Effector memory CD8-positive, alpha-beta T cell (primary cell): ENCODE measurements around the gene NR2C2AP.
A peak's percentile ranks its signal among the peaks of the same experiment; 100 is the strongest.
"Not testable (repeated sequence)": the region's sequence is repeated elsewhere in the genome, so short reads cannot be mapped to it uniquely, and the experiment has no call there.

Experiments
- ATAC-seq: fragments of 150-1000 bp; cut with Tn5 transposase; replicated peaks from 2 replicates; pipeline ENCODE4 v1.10.0; 2021; ENCODE audit warnings: mild to moderate bottlenecking, moderate library complexity
- DNase-seq, 3 experiments: peaks; one replicate each; pipeline ENCODE4 v3.0.0; 2021
- H3K27ac Mint-ChIP-seq, 2 donors: one replicate each; pipeline ENCODE4 v1.8.0; 2022; ENCODE audit warnings: mild to moderate bottlenecking in 2 of 2, mixed read lengths in 2 of 2, moderate library complexity in 2 of 2
- H3K27me3 Mint-ChIP-seq, 2 donors: one replicate each; pipeline ENCODE4 v1.8.0; 2022; ENCODE audit warnings: mixed read lengths in 2 of 2
- H3K36me3 Mint-ChIP-seq: one replicate; pipeline ENCODE4 v1.8.0; 2022; ENCODE audit warnings: mild to moderate bottlenecking, moderate library complexity, mixed read lengths; ENCODE audit not compliant: insufficient read depth
- H3K4me1 Mint-ChIP-seq, 2 donors: one replicate each; pipeline ENCODE4 v1.8.0; 2022; ENCODE audit warnings: low read depth in 2 of 2, mixed read lengths in 2 of 2
- H3K4me3 Mint-ChIP-seq, 2 donors: one replicate each; pipeline ENCODE4 v1.8.0; 2022; ENCODE audit warnings: mild to moderate bottlenecking in 2 of 2, mixed read lengths in 2 of 2, moderate library complexity in 2 of 2
- H3K9me3 Mint-ChIP-seq, 2 donors: one replicate each; pipeline ENCODE4 v1.8.0; 2022; ENCODE audit warnings: mixed read lengths in 2 of 2

The NR2C2AP gene

GRCh38 chr19:19224852-19225494, 21.8 kb upstream of the NR2C2AP start:
- ATAC-seq (peak; percentile 94), DNase-seq (peak; percentile 67 to 72 (median 70))
- H3K36me3 Mint-ChIP-seq: no peaks in the 10 kb centered on the region
- no peak overlapping the region for H3K27ac Mint-ChIP-seq
- peaks cover 3 to 9% of the 10 kb centered on the region in 2 donors for H3K4me1 Mint-ChIP-seq
- H3K27me3 Mint-ChIP-seq: peaks cover 18 to 26% of the 10 kb centered on the region in 2 donors
- peak overlapping the region; percentile 78 to 80 for H3K4me3 Mint-ChIP-seq
- no peaks in the 10 kb centered on the region for H3K9me3 Mint-ChIP-seq

DNA sequence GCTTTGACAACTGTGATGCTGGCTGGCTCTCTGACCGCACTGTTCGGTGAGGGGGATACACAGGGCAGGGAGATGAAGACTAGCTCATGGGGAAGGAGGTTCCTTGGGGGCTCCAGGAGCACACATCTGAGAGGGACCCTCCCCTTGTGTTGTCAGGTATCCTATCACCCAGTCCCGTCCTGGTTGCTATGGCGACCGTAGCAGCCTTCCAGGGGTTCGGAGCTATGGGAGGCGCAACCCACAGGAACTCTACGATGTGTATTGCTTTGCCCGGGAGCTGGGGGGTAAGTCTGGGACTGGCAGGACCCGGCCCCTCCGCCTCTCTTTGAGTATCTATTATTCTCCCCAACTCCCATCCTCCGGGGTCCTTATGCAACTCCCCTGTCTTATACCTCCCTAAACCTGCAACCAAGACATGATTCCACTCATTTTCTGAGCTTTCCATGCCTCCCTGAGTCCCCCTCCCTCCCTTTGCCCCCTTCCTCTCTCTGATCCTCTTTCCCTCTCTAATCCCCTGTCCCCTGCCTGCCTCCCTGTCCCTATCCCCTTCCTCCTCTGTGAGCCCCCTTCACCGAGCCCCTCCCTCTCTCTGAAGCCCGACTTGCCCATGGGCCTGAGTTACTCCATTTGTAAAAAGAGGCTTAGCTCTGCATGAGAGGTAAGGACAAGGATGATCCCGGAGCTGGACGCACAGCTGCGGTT, 21.1 kb upstream of the NR2C2AP start:
- ATAC-seq: no peak
- H3K4me1 Mint-ChIP-seq: peaks cover 3 to 9% of the 10 kb centered on the region in 2 donors
- no peak for DNase-seq
- peak overlapping the region; percentile 78 to 80 for H3K4me3 Mint-ChIP-seq
- H3K9me3 Mint-ChIP-seq: no peaks in the 10 kb centered on the region
- no peaks in the 10 kb centered on the region for H3K36me3 Mint-ChIP-seq
- peak overlapping the region in 1 of 2 donors; percentile 28 for H3K27ac Mint-ChIP-seq
- H3K27me3 Mint-ChIP-seq: peaks cover 17 to 23% of the 10 kb centered on the region in 2 donors

- Mint-ChIP-seq H3K36me3 (no peaks in the 10 kb centered on the region), H3K27ac (no peak overlapping the region), H3K4me1 (peaks cover 3 to 9% of the 10 kb centered on the region in 2 donors), H3K9me3 (no peaks in the 10 kb centered on the region), H3K27me3 (peaks cover 10 to 23% of the 10 kb centered on the region in 2 donors), H3K4me3 (peak overlapping the region in 1 of 2 donors; percentile 80)
- DNase-seq (no peak), ATAC-seq (no peak)
Measured at GRCh38 chr19:19223636-19224035, 20.4 kb upstream of the NR2C2AP start.

GRCh38 chr19:19223060-19223459, 19.8 kb upstream of the NR2C2AP start:
- H3K27ac Mint-ChIP-seq: no peak overlapping the region
- DNase-seq: no peak
- no peak for ATAC-seq
- no peaks in the 10 kb centered on the region for H3K9me3 Mint-ChIP-seq
- no peaks in the 10 kb centered on the region for H3K36me3 Mint-ChIP-seq
- no peak overlapping the region for H3K4me3 Mint-ChIP-seq
- H3K4me1 Mint-ChIP-seq: peaks cover 3 to 9% of the 10 kb centered on the region in 2 donors
- peaks cover 5 to 19% of the 10 kb centered on the region in 2 donors for H3K27me3 Mint-ChIP-seq

DNA sequence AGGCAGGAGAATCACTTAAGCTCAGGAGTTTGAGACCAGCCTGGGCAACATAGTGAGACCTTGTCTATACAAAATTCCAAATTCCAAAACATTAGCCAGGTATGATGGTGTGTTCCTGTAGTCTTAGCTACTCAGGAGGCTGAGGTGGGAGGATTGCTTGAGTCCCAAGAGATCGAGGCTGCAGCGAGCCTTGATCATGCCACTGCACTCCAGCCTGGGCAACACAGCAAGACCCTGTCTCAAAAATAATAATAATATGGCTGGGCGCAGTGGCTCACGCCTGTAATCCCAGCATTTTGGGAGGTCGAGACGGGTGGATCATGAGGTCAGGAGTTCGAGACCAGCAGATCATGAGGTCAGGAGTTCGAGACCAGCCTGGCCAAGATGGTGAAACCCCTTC, 17.8 kb upstream of the NR2C2AP start:
- peaks cover 16 to 26% of the 10 kb centered on the region in 2 donors for H3K27me3 Mint-ChIP-seq
- H3K9me3 Mint-ChIP-seq, H3K4me1 Mint-ChIP-seq, H3K27ac Mint-ChIP-seq, DNase-seq, H3K36me3 Mint-ChIP-seq, ATAC-seq, H3K4me3 Mint-ChIP-seq: not testable (repeated sequence)

DNA sequence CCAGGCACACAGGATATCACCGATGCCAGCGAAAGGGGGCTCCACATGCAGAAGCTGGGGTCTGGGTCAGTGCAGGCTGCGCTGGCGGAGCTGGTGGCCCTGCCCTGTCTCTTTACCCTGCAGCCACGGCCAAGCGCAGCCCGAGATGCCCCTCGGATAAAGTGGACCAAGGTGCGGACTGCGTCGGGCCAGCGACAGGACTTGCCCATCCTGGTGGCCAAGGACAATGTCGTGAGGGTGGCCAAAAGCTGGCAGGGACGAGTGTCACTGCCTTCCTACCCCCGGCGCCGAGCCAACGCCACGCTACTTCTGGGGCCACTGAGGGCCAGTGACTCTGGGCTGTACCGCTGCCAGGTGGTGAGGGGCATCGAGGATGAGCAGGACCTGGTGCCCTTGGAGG, 15.7 kb upstream of the NR2C2AP start:
- no peak overlapping the region for H3K27ac Mint-ChIP-seq
- ATAC-seq: no peak
- no peak for DNase-seq
- H3K4me3 Mint-ChIP-seq: no peak overlapping the region
- H3K4me1 Mint-ChIP-seq: peaks cover 0 to 3% of the 10 kb centered on the region in 2 donors
- H3K9me3 Mint-ChIP-seq: peaks cover 0 to 1% of the 10 kb centered on the region in 2 donors
- no peaks in the 10 kb centered on the region for H3K36me3 Mint-ChIP-seq
- H3K27me3 Mint-ChIP-seq: peaks cover 33 to 47% of the 10 kb centered on the region in 2 donors

GRCh38 chr19:19217099-19217498, 13.9 kb upstream of the NR2C2AP start:
- peaks cover 51 to 65% of the 10 kb centered on the region in 2 donors for H3K27me3 Mint-ChIP-seq
- H3K4me1 Mint-ChIP-seq: peaks cover 0 to 3% of the 10 kb centered on the region in 2 donors
- no peak overlapping the region for H3K4me3 Mint-ChIP-seq
- no peak for DNase-seq
- ATAC-seq: no peak
- H3K9me3 Mint-ChIP-seq: peaks cover 0 to 1% of the 10 kb centered on the region in 2 donors
- H3K36me3 Mint-ChIP-seq: no peaks in the 10 kb centered on the region
- H3K27ac Mint-ChIP-seq: no peak overlapping the region

DNA sequence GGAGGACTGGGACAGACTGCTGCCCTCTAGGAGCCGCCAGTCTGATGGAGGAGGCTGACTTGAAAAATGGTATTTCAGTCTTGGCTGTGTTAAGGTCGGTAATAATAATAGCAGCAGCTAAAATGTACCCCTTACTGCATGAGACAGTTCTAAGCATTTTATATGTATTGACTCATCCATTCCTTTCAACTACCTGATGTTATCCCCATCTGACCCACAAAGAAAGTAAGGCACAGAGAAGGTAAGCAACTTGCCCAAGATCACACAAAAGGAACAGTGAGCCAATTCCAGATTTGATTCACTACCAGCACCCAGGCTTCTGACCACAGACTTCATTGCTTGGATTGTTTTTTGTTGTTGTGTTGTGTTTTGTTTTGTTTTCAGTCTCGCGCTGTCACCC, 12.6 kb upstream of the NR2C2AP start:
- ATAC-seq (no peak), DNase-seq (no peak)
- H3K9me3 Mint-ChIP-seq: peaks cover 0 to 1% of the 10 kb centered on the region in 2 donors
- peaks cover 57 to 77% of the 10 kb centered on the region in 2 donors for H3K27me3 Mint-ChIP-seq
- peaks cover 3% of the 10 kb centered on the region in 2 donors for H3K4me1 Mint-ChIP-seq
- H3K4me3 Mint-ChIP-seq: no peak overlapping the region
- H3K27ac Mint-ChIP-seq: no peak overlapping the region
- no peaks in the 10 kb centered on the region for H3K36me3 Mint-ChIP-seq

GRCh38 chr19:19214892-19215291, 11.7 kb upstream of the NR2C2AP start:
- Mint-ChIP-seq H3K27ac (no peak overlapping the region), H3K27me3 (peaks cover 60 to 85% of the 10 kb centered on the region in 2 donors), H3K4me3 (no peak overlapping the region), H3K36me3 (no peaks in the 10 kb centered on the region), H3K4me1 (peaks cover 3% of the 10 kb centered on the region in 2 donors), H3K9me3 (peaks cover 0 to 1% of the 10 kb centered on the region in 2 donors)
- ATAC-seq (no peak), DNase-seq (no peak)

DNA sequence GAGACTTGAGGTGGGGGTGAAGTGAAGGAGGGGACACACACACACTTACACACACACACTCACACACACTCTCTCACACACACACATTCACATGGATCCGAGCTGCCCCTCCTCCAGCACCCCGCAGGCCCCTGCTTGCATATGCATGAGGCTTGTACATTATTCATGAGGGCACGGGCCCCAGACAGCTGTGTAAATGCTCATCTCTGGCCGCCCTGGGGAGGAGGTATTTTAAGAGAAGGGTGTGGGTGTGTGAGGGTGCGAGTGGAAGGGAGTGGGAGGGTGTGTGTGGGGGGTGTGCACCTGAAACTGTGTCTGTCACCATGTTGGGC, 10.9 kb upstream of the NR2C2AP start:
- Mint-ChIP-seq H3K27me3 (peaks cover 61 to 87% of the 10 kb centered on the region in 2 donors), H3K36me3 (no peaks in the 10 kb centered on the region), H3K4me3 (no peak overlapping the region), H3K9me3 (peaks cover 0 to 1% of the 10 kb centered on the region in 2 donors), H3K4me1 (peaks cover 3% of the 10 kb centered on the region in 2 donors), H3K27ac (no peak overlapping the region)
- no peak for DNase-seq
- ATAC-seq: no peak

DNA sequence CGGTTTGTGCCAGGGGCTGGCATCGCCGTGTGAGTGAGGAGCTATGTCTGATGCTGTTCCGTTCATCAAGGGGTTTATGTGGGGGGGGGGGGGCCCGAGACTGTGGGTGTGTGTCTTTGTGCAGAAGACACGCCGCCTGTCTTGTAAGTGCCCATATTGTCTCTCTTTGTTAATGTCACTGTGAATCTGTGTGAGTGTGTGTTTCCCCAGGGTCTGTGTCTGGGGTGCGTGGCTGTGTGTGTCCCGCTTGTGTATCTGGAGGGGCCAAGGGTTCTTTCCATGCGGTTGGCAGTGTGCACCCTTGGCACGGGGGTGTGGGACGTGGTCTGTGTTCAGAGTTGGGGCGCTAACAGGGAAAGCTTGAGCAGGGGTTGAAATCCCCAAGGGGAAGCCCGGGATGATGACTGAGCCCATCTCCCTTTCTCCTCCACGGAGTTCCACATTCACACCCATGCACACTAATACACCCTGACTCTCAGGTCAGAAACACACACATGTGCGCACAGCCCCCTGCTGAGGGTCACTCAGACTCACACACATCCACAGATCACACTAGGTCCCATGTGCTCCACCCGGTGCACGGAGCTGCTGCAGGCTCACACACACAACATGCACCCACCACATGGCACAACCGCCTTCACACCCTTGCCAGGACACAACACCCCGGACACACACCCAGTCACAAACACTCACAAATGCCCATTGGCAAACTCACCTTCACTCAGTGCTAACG, 10.4 kb upstream of the NR2C2AP start:
- ATAC-seq (no peak), DNase-seq (no peak)
- no peak overlapping the region for H3K27ac Mint-ChIP-seq
- H3K36me3 Mint-ChIP-seq: no peaks in the 10 kb centered on the region
- no peak overlapping the region for H3K4me3 Mint-ChIP-seq
- peaks cover 0 to 1% of the 10 kb centered on the region in 2 donors for H3K9me3 Mint-ChIP-seq
- H3K4me1 Mint-ChIP-seq: peaks cover 3% of the 10 kb centered on the region in 2 donors
- H3K27me3 Mint-ChIP-seq: peaks cover 61 to 82% of the 10 kb centered on the region in 2 donors

GRCh38 chr19:19212916-19213315, 9.7 kb upstream of the NR2C2AP start:
- Mint-ChIP-seq H3K4me3 (no peak overlapping the region), H3K27me3 (peaks cover 61 to 80% of the 10 kb centered on the region in 2 donors), H3K9me3 (peaks cover under 1 to 1% of the 10 kb centered on the region in 2 donors), H3K36me3 (no peaks in the 10 kb centered on the region), H3K4me1 (peaks cover 3% of the 10 kb centered on the region in 2 donors), H3K27ac (no peak overlapping the region)
- DNase-seq: no peak
- ATAC-seq: no peak

GRCh38 chr19:19211499-19212420, 8.5 kb upstream of the NR2C2AP start, which contains the start of gene NCAN:
Gene NCAN (plus strand): TSS chr19:19211958. CDS start chr19:19216954, 4,996 bp downstream.
- H3K27ac Mint-ChIP-seq: no peak within 1 kb of the TSS
- no peak within 1 kb of the TSS for H3K4me3 Mint-ChIP-seq
- DNase-seq: no peak
- peaks cover 12 to 15% of the 10 kb centered on the region in 2 donors for H3K4me1 Mint-ChIP-seq
- peaks cover 52 to 79% of the 10 kb centered on the region in 2 donors for H3K27me3 Mint-ChIP-seq
- H3K9me3 Mint-ChIP-seq: peaks cover 9 to 10% of the 10 kb centered on the region in 2 donors
- no peak for ATAC-seq
- no peaks in the 10 kb centered on the region for H3K36me3 Mint-ChIP-seq
